HepG2 (cell line): ENCODE results near the gene CHRNA3. TPM values are rescaled to one million over a fixed set of nuclear protein-coding genes. Genes with fewer than 3 reads are reported as not detected.

Source experiments
- ATAC-seq: fragments of 200-7000 bp; cut with Tn5 transposase; 3 replicates; pipeline ENCODE4 v1.9.1; 2020; ENCODE audit warnings: mild to moderate bottlenecking, moderate library complexity
- BruUV-seq: library from RNA; stranded (reverse); fragments of 400-500 nt; replicated peaks from 2 replicates; lab custom pipeline; 2021; lab: Mats Ljungman, UMichigan
- CTCF ChIA-PET: fragments of 300-600 bp; formaldehyde crosslinking; extraction: SDS; loops from one replicate; lab custom pipeline; 2021; ENCODE audit warnings: low total read pairs, inconsistent platforms, low intra/inter-chr PET ratio; lab: Yijun Ruan, JAX
- POLR2A ChIA-PET: fragments of 350-600 bp; sonication (Branson Sonifier 250); formaldehyde crosslinking; loops from one replicate; lab custom pipeline; 2020; ENCODE audit warnings: antibody characterized with exemption, inconsistent platforms; lab: Yijun Ruan, JAX
- DNase-seq: peaks from one replicate; pipeline ENCODE4 v3.0.0-alpha.2; 2015; ENCODE audit warnings: low spot score
- FAIRE-seq: peaks from 3 replicates; lab custom pipeline; 2011; peaks lifted over from hg19 to GRCh38; lab: Jason Lieb, UNC
- H2AFZ ChIP-seq: one replicate; pipeline ENCODE4 v1.6.1; 2011; ENCODE audit warnings: low read length, inconsistent platforms
- H3K27ac ChIP-seq: fragments of 300-600 bp; 3 replicates; pipeline ENCODE4 v1.8.0; 2011; ENCODE audit warnings: mixed run types, mild to moderate bottlenecking, mixed read lengths, low read length, inconsistent platforms; ENCODE audit not compliant: insufficient read depth; ENCODE audit errors: extremely low read length
- H3K27me3 ChIP-seq, 2 experiments: fragments of 200-600 bp in 1 of 2; 2 replicates in 1 of 2; 3 replicates in 1 of 2; pipeline versions ENCODE4 v1.6.0 to v1.8.0; 2011; ENCODE audit warnings: low read length in 2 of 2, mild to moderate bottlenecking in 2 of 2, moderate library complexity in 2 of 2, inconsistent platforms in 1 of 2; ENCODE audit not compliant: insufficient read depth in 2 of 2, control insufficient read depth in 1 of 2
- H3K36me3 ChIP-seq, 2 experiments: fragments of 200-600 bp in 1 of 2; replicated peaks in 1 of 2; 2 replicates in 1 of 2; 3 replicates in 1 of 2; pipeline versions ENCODE4 v1.5.1 to v1.8.0; 2011; ENCODE audit warnings: low read length in 2 of 2, inconsistent platforms in 1 of 2; ENCODE audit not compliant: insufficient read depth in 2 of 2, control insufficient read depth in 1 of 2
- H3K4me1 ChIP-seq: 2 replicates; pipeline ENCODE4 v1.5.1; 2012; ENCODE audit warnings: low read length, inconsistent platforms; ENCODE audit not compliant: insufficient read depth
- H3K4me2 ChIP-seq: 2 replicates; pipeline ENCODE4 v1.6.0; 2011; ENCODE audit warnings: low read depth, low read length, inconsistent platforms
- H3K4me3 ChIP-seq, 3 experiments: fragments of 200-600 bp in 1 of 3; sonication (generic), shearing (Covaris generic) in 1 of 3; replicated peaks in 1 of 3; 2 replicates each; pipeline ENCODE4 v1.5.1; 2011 to 2016; ENCODE audit warnings: low read length in 3 of 3, inconsistent platforms in 2 of 3, low read depth in 2 of 3, mild to moderate bottlenecking in 2 of 3, control low read depth in 1 of 3, mixed read lengths in 1 of 3; ENCODE audit not compliant: insufficient read depth in 1 of 3
- H3K79me2 ChIP-seq: one replicate; pipeline ENCODE4 v1.6.1; 2011; ENCODE audit warnings: low read length, inconsistent platforms; ENCODE audit not compliant: insufficient read depth
- H3K9ac ChIP-seq: 2 replicates; pipeline ENCODE4 v1.6.0; 2011; ENCODE audit warnings: mild to moderate bottlenecking, low read depth, low read length, inconsistent platforms; ENCODE audit not compliant: insufficient read depth
- H3K9me3 ChIP-seq: 2 replicates; pipeline ENCODE4 v1.5.1; 2012; ENCODE audit warnings: mild to moderate bottlenecking, low read length
- H4K20me1 ChIP-seq: 2 replicates; pipeline ENCODE4 v1.6.0; 2011; ENCODE audit warnings: inconsistent platforms, mild to moderate bottlenecking, low read length, moderate library complexity; ENCODE audit not compliant: insufficient read depth
- ETV5 ChIP-seq: IDR thresholded peaks from 2 replicates; pipeline ENCODE4 v1.6.1; 2018; ENCODE audit warnings: missing biosample characterization, missing genetic modification reagents, inconsistent platforms, borderline replicate concordance
- FOXP4 ChIP-seq: sonication (generic); formaldehyde crosslinking; IDR thresholded peaks from 2 replicates; pipeline ENCODE4 v1.4.0; 2020; ENCODE audit warnings: missing genetic modification reagents
- HIVEP1 ChIP-seq: sonication (generic); formaldehyde crosslinking; IDR thresholded peaks from 2 replicates; pipeline ENCODE4 v1.4.0; 2020; ENCODE audit warnings: mild to moderate bottlenecking, missing genetic modification reagents
- PRDM4 ChIP-seq: sonication (generic); formaldehyde crosslinking; IDR thresholded peaks from 2 replicates; pipeline ENCODE4 v1.9.0; 2021; ENCODE audit warnings: missing genetic modification reagents, borderline replicate concordance
- ZNF232 ChIP-seq: sonication (generic); formaldehyde crosslinking; IDR thresholded peaks from 2 replicates; pipeline ENCODE4 v1.4.0; 2020; ENCODE audit warnings: missing genetic modification reagents, borderline replicate concordance
- ZNF282 ChIP-seq: fragments of 450-650 bp; IDR thresholded peaks from 2 replicates; pipeline ENCODE4 v1.6.1; 2018; ENCODE audit not compliant: partially characterized antibody
- ZNF446 ChIP-seq: sonication (generic); formaldehyde crosslinking; IDR thresholded peaks from 2 replicates; pipeline ENCODE4 v1.5.0; 2020; ENCODE audit warnings: mild to moderate bottlenecking, missing genetic modification reagents
- ZNF768 ChIP-seq: sonication (generic); formaldehyde crosslinking; IDR thresholded peaks from 2 replicates; pipeline ENCODE4 v1.4.0; 2020; ENCODE audit warnings: missing genetic modification reagents
- in situ Hi-C: cut with HindIII; loops from 2 replicates; pipeline ENCODE4 v1.10.0; 2017; ENCODE audit warnings: low pct_unique_long_range_greater_than_20kb; ENCODE audit not compliant: extremely low pct_ligation_motif_present
- intact Hi-C: fragments of 100-400 bp; cut with micrococcal nuclease; formaldehyde crosslinking; loops from one replicate; pipeline ENCODE4 v1.10.0; 2022; ENCODE audit not compliant: unreplicated experiment
- polyA plus RNA-seq, 8 experiments: library from polyadenylated mRNA; depleted of rRNA in 3 of 8; stranded (reverse) in 7 of 8; unstranded in 1 of 8; fragments of >200 nt; fragmentation: Illumina TruSeq in 4 of 8; extraction: Trizol in 4 of 8; gene quantifications; 2 replicates each; pipeline versions ENCODE4 v1.2.1 to v1.2.3, GENCODE V29; 2011 to 2016; ENCODE audit warnings: low read depth in 4 of 8, missing spikeins in 1 of 8, mixed read lengths in 1 of 8; ENCODE audit not compliant: insufficient read depth in 1 of 8
- total RNA-seq, 5 experiments: library from RNA; depleted of rRNA; stranded (reverse); fragments of >200 nt; fragmentation: Illumina TruSeq; extraction: Trizol; gene quantifications; 2 replicates each; pipeline ENCODE4 v1.2.3, GENCODE V29; 2016; ENCODE audit warnings: low read depth in 1 of 5

The CHRNA3 gene
- total and polyA plus RNA-seq, 2 of the 13 experiments (the other 11 are each of a cell fraction or from before 2014, with no cell fraction given) = not detected

DNA sequence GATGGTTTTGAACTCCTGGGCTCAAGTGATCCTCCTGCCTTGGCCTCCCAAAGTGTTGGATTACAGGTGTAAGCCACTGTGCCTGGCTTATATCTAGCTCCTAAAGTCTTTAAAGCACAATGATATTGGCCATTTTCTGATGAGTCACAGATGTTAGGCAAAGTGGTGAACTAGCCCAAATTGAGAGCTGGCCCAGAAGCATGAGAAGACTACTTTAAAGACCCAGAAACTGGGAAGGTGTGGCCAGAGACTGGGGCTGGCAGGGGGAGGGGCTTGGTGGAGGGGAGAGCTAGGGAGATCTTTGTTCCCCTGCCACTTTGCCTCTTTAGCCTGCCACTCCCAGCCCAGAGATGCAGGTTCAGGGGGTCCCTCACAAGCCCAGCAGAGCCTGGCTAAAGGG is 21.6 kb downstream of the CHRNA3 start:
- H3K9me3 ChIP-seq = no peaks in the 10 kb centered on the region
- TF ChIP-seq ZNF446 (CRISPR knock-in tag) (no peak), ZNF282 (no peak), ETV5 (CRISPR knock-in tag) (no peak), ZNF232 (CRISPR knock-in tag) (no peak), ZNF768 (no peak), FOXP4 (no peak), HIVEP1 (CRISPR knock-in tag) (no peak), PRDM4 (no peak)
- no peaks in the 10 kb centered on the region for H3K79me2 ChIP-seq
- no peak overlapping the region for H3K27ac ChIP-seq
- CTCF ChIA-PET = no interaction called here
- no TSS peak for BruUV-seq
- in situ Hi-C loops (no loop called here), intact Hi-C loops (no loop called here)
- H3K4me1 ChIP-seq = no peaks in the 10 kb centered on the region
- POLR2A ChIA-PET = interaction anchor here (0.6 kb wide), 1 partner anchor 19 kb away, joined by 3 read pairs; no protein-coding TSS in a partner anchor
- FAIRE-seq (no peak), DNase-seq (no peak), ATAC-seq (no peak)
- no peak overlapping the region for H2AFZ ChIP-seq
- H3K27me3 ChIP-seq = no peaks in the 10 kb centered on the region
- H3K36me3 ChIP-seq = no peaks in the 10 kb centered on the region
- H3K4me3 ChIP-seq = no peak overlapping the region
- no peak overlapping the region for H3K4me2 ChIP-seq
- H3K9ac ChIP-seq = no peak overlapping the region
- H4K20me1 ChIP-seq = no peaks in the 10 kb centered on the region
